BLaER1 treated with 17β-estradiol and CSF1 and Interleukin-3, amounts not matched to agents 10 nM and 100 nM (cell line): ENCODE results near the gene PTCD1.
A peak's percentile ranks its signal among the peaks of the same experiment; 100 is the strongest.
"Not testable (repeated sequence)": the region's sequence is repeated elsewhere in the genome, so short reads cannot be mapped to it uniquely, and the experiment has no call there.

Source experiments
- H3K27ac ChIP-seq, 11 experiments: shearing (Covaris generic); formaldehyde crosslinking; 2 replicates each; pipeline ENCODE4 v1.8.1; 2022
- H3K27me3 ChIP-seq, 11 experiments: shearing (Covaris generic); formaldehyde crosslinking; 2 replicates each; pipeline ENCODE4 v1.8.1; 2022
- H3K36me3 ChIP-seq, 11 experiments: shearing (Covaris generic); formaldehyde crosslinking; 2 replicates each; pipeline ENCODE4 v1.8.1; 2022
- H3K4me1 ChIP-seq, 10 experiments: shearing (Covaris generic); formaldehyde crosslinking; 2 replicates each; pipeline ENCODE4 v1.8.1; 2022
- H3K4me2 ChIP-seq, 11 experiments: shearing (Covaris generic); formaldehyde crosslinking; 2 replicates each; pipeline ENCODE4 v1.8.1; 2022
- H3K4me3 ChIP-seq, 10 experiments: shearing (Covaris generic); formaldehyde crosslinking; 2 replicates each; pipeline ENCODE4 v1.8.1; 2022
- H3K9ac ChIP-seq, 11 experiments: shearing (Covaris generic); formaldehyde crosslinking; 2 replicates each; pipeline ENCODE4 v1.8.1; 2022
- H3K9me3 ChIP-seq, 11 experiments: shearing (Covaris generic); formaldehyde crosslinking; replicated peaks in 1 of 11; 2 replicates each; pipeline ENCODE4 v1.8.1; 2022
- H4K20me1 ChIP-seq, 11 experiments: shearing (Covaris generic); formaldehyde crosslinking; 2 replicates each; pipeline ENCODE4 v1.8.1; 2022
- Cebpa-rat ChIP-seq, 11 experiments: shearing (Covaris generic); IDR thresholded peaks; 2 replicates each; pipeline ENCODE4 v1.8.1; 2022

PTCD1 gene

GRCh38 chr7:99384523-99384922, 54.1 kb downstream of the PTCD1 start:
- Histone ChIP-seq H3K4me1 (peaks cover 24 to 72% (median 55%) of the 10 kb centered on the region in 10 experiments), H4K20me1 (peaks cover 42 to 92% (median 87%) of the 10 kb centered on the region in 11 experiments), H3K4me3 (no peak overlapping the region), H3K9me3 (no peaks in the 10 kb centered on the region), H3K36me3 (peaks cover 48 to 89% (median 79%) of the 10 kb centered on the region in 11 experiments), H3K27ac (peak overlapping the region in 6 of 11 experiments; percentile 5 to 35 (median 16); a peak in 9 of 22 replicates), H3K9ac (peak overlapping the region in 9 of 11 experiments; percentile 9 to 67 (median 32); a peak in 8 of 22 replicates), H3K27me3 (no peaks in the 10 kb centered on the region), H3K4me2 (peak overlapping the region in 5 of 11 experiments; percentile 75 to 97 (median 81); a peak in 10 of 22 replicates)
- TF ChIP-seq Cebpa-rat (IDR thresholded peaks at IDR 0.05), result no peak

DNA sequence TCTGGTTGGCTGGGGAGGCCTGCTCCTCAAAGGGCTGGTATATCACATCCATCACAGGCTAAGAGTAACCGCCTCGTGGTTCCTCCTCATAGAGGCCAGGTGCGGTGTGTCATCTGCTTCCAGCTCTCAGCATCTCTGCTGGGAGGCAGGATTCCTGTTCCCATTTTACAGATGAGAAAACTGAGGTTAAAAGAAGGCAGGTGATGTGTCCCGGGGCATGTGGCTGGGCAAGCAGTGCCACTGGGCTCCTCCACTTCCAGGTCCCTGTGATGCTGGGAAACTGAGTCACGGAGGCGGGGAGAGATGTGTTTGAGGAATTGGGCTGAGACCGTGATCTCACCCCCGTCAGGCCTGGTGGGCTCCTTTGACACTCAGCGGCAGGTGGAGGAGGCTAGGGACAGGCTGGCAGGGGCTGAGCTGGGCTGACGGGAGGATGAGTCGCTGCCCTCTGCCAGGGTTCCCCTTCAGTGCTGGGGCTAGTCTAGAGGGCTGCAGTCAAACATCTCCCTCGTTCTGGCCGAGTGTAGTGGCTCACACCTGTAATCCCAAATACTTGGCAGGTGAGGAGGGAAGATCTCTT, 54.7 kb downstream of the PTCD1 start:
- Histone ChIP-seq H3K9me3 (no peaks in the 10 kb centered on the region), H4K20me1 (peaks cover 49 to 91% (median 81%) of the 10 kb centered on the region in 11 experiments), H3K4me1 (peaks cover 31 to 74% (median 61%) of the 10 kb centered on the region in 10 experiments), H3K27ac (peak overlapping the region in 7 of 11 experiments; percentile 5 to 35 (median 20); a peak in 8 of 22 replicates), H3K36me3 (peaks cover 41 to 82% (median 72%) of the 10 kb centered on the region in 11 experiments), H3K4me2 (peak overlapping the region in 5 of 11 experiments; percentile 75 to 97 (median 81); a peak in 9 of 22 replicates), H3K9ac (peak overlapping the region in 8 of 11 experiments; percentile 9 to 67 (median 32); a peak in 6 of 22 replicates), H3K27me3 (no peaks in the 10 kb centered on the region), H3K4me3 (no peak overlapping the region; a peak in 1 of 20 replicates)
- TF ChIP-seq Cebpa-rat (IDR thresholded peaks at IDR 0.05), result no peak

DNA sequence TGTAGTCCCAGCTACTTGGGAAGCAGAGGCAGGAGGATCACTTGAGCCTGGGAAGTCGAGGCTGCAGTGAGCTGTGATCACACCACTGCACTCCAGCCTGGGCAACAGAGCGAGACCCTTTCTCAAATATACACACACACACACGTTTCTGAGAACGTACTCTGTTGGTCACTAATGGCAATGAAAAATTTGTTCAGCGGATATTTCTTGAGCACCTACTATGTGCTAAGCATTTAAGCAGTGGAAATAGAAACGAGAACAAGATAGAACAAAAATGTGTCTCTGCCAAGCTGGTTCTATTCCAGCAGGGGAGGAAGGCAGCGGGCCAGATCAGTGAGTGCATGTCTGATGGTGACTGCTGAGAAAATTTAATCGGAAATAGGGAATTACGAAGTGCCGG, 55.4 kb downstream of the PTCD1 start:
- no peak overlapping the region; a peak in 1 of 20 replicates for H3K4me3 ChIP-seq
- peak overlapping the region in 6 of 11 experiments; percentile 1 to 35 (median 12); a peak in 5 of 22 replicates for H3K27ac ChIP-seq
- peaks cover 37 to 81% (median 68%) of the 10 kb centered on the region in 10 experiments for H3K4me1 ChIP-seq
- H3K36me3 ChIP-seq, result peaks cover 38 to 79% (median 69%) of the 10 kb centered on the region in 11 experiments
- peaks cover 49 to 91% (median 79%) of the 10 kb centered on the region in 11 experiments for H4K20me1 ChIP-seq
- no peaks in the 10 kb centered on the region for H3K27me3 ChIP-seq
- TF ChIP-seq Cebpa-rat (IDR thresholded peaks at IDR 0.05), result no peak
- H3K9ac ChIP-seq, result peak overlapping the region in 2 of 11 experiments; percentile 11 to 45; a peak in 4 of 22 replicates
- peak overlapping the region in 4 of 11 experiments; percentile 76 to 97 (median 88); a peak in 8 of 22 replicates for H3K4me2 ChIP-seq
- no peaks in the 10 kb centered on the region for H3K9me3 ChIP-seq

DNA sequence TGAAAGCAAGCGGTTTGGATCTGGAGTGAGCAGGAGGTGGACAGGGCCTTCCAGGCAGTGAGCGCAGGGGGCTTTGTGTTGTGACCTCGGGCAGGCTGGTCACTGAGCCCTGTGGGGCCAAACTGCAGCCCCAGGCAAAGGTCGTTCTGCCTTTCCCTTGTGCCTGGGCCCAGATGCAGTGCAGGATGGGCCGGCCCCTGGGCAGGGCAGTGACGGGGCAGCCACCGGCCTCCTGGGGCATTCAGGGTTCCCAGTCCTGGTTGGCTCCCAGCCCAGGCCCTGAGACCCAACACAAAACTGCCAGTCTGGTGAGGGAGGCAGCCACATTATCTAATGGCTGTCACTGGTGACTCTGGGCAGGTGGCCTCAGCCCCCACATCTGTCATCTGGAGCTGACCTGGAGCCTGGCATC, 56.9 kb downstream of the PTCD1 start:
- peak overlapping the region; percentile 34 to 91 (median 85); a peak in 17 of 22 replicates for H3K9ac ChIP-seq
- peak overlapping the region; percentile 81 to 100 (median 97) for H3K4me2 ChIP-seq
- peaks cover 37 to 79% (median 69%) of the 10 kb centered on the region in 11 experiments for H3K36me3 ChIP-seq
- peaks cover 51 to 92% (median 79%) of the 10 kb centered on the region in 11 experiments for H4K20me1 ChIP-seq
- no peaks in the 10 kb centered on the region for H3K27me3 ChIP-seq
- H3K4me3 ChIP-seq, result peak overlapping the region in 6 of 10 experiments; percentile 35 to 76 (median 58); a peak in 8 of 20 replicates
- H3K27ac ChIP-seq, result peak overlapping the region in 9 of 11 experiments; percentile 12 to 96 (median 94); a peak in 17 of 22 replicates
- no peak for TF ChIP-seq Cebpa-rat (IDR thresholded peaks at IDR 0.05)
- no peaks in the 10 kb centered on the region for H3K9me3 ChIP-seq
- H3K4me1 ChIP-seq, result peaks cover 39 to 96% (median 83%) of the 10 kb centered on the region in 10 experiments

GRCh38 chr7:99380823-99381663, 57.6 kb downstream of the PTCD1 start:
- H3K4me1 ChIP-seq, result peaks cover 41 to 96% (median 89%) of the 10 kb centered on the region in 10 experiments
- no peaks in the 10 kb centered on the region for H3K27me3 ChIP-seq
- peaks cover 52 to 92% (median 79%) of the 10 kb centered on the region in 11 experiments for H4K20me1 ChIP-seq
- H3K4me2 ChIP-seq, result peak overlapping the region; percentile 81 to 100 (median 97)
- no peak for TF ChIP-seq Cebpa-rat (IDR thresholded peaks at IDR 0.05)
- peak overlapping the region; percentile 35 to 76 (median 58) for H3K4me3 ChIP-seq
- peak overlapping the region; percentile 69 to 91 (median 85) for H3K9ac ChIP-seq
- H3K27ac ChIP-seq, result peak overlapping the region; percentile 70 to 96 (median 94)
- peaks cover 38 to 79% (median 68%) of the 10 kb centered on the region in 11 experiments for H3K36me3 ChIP-seq
- no peaks in the 10 kb centered on the region for H3K9me3 ChIP-seq

DNA sequence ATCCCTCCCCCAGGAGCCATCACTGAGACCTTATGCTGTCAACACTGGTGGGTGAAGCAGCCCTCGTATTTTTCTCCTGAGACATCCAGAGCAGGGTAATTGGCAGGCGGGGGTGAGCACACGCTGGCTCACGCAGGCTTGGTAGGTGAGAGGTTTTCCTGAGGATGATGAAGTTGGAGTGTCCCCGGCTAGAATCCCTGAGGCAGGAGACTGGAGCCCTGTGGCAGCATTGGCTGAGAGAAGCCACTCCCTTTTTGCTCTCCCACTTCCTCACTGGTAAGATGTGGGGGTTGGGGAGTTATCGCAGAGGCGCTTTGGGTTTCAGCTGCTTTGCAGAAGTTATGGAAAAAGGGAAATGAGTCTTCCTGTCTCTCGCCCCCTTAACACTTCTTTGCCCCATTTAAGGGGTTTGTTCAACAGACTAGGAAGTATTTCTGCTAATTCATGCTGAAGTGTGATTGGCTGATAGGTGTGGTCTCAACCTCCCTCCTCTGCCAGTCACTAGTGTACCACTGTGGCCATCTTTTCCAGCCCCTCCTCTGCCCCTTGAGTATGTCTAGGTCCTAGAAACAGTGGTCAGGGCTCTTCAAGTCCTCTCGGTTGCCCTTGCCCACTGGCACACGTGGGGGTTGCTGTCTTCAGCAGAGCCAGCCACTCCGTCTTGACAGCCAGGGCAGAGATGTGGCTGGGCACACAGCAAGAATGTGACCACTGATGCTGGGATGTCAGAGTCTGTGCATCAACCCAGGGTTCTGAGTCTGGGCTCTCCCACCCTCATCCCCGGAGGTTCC, 58.4 kb downstream of the PTCD1 start:
- Histone ChIP-seq H3K27me3 (no peaks in the 10 kb centered on the region), H3K4me2 (peak overlapping the region; percentile 81 to 100 (median 97)), H3K4me1 (peaks cover 49 to 94% (median 88%) of the 10 kb centered on the region in 10 experiments), H3K27ac (peak overlapping the region; percentile 81 to 96 (median 94)), H3K9me3 (no peaks in the 10 kb centered on the region), H3K9ac (peak overlapping the region; percentile 77 to 91 (median 85)), H3K36me3 (peaks cover 32 to 72% (median 61%) of the 10 kb centered on the region in 11 experiments; a peak in 21 of 22 replicates), H3K4me3 (peak overlapping the region; percentile 36 to 79 (median 60)), H4K20me1 (peaks cover 55 to 94% (median 78%) of the 10 kb centered on the region in 11 experiments)
- no peak for TF ChIP-seq Cebpa-rat (IDR thresholded peaks at IDR 0.05)

DNA sequence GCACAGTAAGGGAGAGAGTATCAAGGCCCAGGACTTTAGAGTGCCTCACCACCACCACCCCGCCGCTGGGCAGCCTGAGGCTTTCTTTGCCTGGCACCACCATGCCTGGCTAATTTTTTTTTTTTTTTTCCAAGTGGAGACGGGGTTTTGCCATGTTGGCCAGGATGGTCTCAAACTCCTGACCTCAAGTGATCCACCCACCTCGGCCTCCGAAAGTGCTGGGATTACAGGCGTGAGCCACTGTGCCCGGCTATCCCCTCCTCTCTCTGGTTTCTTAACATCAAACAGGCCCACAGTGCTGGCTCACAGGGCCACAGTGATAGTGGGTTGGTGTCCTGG, 58.9 kb downstream of the PTCD1 start:
- Histone ChIP-seq H3K4me2 (peak overlapping the region; percentile 81 to 100 (median 97)), H3K27ac (peak overlapping the region; percentile 81 to 96 (median 94)), H3K9ac (peak overlapping the region; percentile 77 to 91 (median 85)), H4K20me1 (peaks cover 56 to 92% (median 72%) of the 10 kb centered on the region in 11 experiments), H3K36me3 (peaks cover 31 to 68% (median 60%) of the 10 kb centered on the region in 11 experiments; a peak in 21 of 22 replicates), H3K4me1 (peaks cover 49 to 89% (median 83%) of the 10 kb centered on the region in 10 experiments), H3K4me3 (peak overlapping the region; percentile 36 to 79 (median 60); a peak in 17 of 20 replicates)
- H3K9me3 ChIP-seq, H3K27me3 ChIP-seq: not testable (repeated sequence)
